HG03159 (cell line): ENCODE data around the gene SLC9A3.

Experiments used
- ATAC-seq: cut with Tn5 transposase; IDR thresholded peaks from one replicate; pipeline ENCODE4 v1.9.1; 2021; ENCODE audit warnings: mild to moderate bottlenecking, moderate library complexity; ENCODE audit not compliant: unreplicated experiment

The SLC9A3 gene

GRCh38 chr5:421287-421880 lies 102.9 kb downstream of the SLC9A3 start:
- no peak for ATAC-seq

- ATAC-seq = no peak
These were observed 103.5 kb downstream of the SLC9A3 start for GRCh38 chr5:420632-421286.
